HepG2 (cell line): ENCODE measurements around the gene TMEM200A. TPM values are rescaled to one million over a fixed set of nuclear protein-coding genes. Genes with fewer than 3 reads are reported as not detected.

ENCODE experiments used
- ATAC-seq: fragments of 200-7000 bp; cut with Tn5 transposase; 3 replicates; pipeline ENCODE4 v1.9.1; 2020; ENCODE audit warnings: mild to moderate bottlenecking, moderate library complexity
- BruUV-seq: library from RNA; stranded (reverse); fragments of 400-500 nt; replicated peaks from 2 replicates; lab custom pipeline; 2021; lab: Mats Ljungman, UMichigan
- CTCF ChIA-PET: fragments of 300-600 bp; formaldehyde crosslinking; extraction: SDS; loops from one replicate; lab custom pipeline; 2021; ENCODE audit warnings: low total read pairs, inconsistent platforms, low intra/inter-chr PET ratio; lab: Yijun Ruan, JAX
- POLR2A ChIA-PET: fragments of 350-600 bp; sonication (Branson Sonifier 250); formaldehyde crosslinking; loops from one replicate; lab custom pipeline; 2020; ENCODE audit warnings: antibody characterized with exemption, inconsistent platforms; lab: Yijun Ruan, JAX
- DNase-seq: peaks from one replicate; pipeline ENCODE4 v3.0.0-alpha.2; 2015; ENCODE audit warnings: low spot score
- FAIRE-seq: peaks from 3 replicates; lab custom pipeline; 2011; peaks lifted over from hg19 to GRCh38; lab: Jason Lieb, UNC
- H2AFZ ChIP-seq: one replicate; pipeline ENCODE4 v1.6.1; 2011; ENCODE audit warnings: low read length, inconsistent platforms
- H3K27ac ChIP-seq: fragments of 300-600 bp; 3 replicates; pipeline ENCODE4 v1.8.0; 2011; ENCODE audit warnings: mixed run types, mild to moderate bottlenecking, mixed read lengths, low read length, inconsistent platforms; ENCODE audit not compliant: insufficient read depth; ENCODE audit errors: extremely low read length
- H3K27me3 ChIP-seq, 2 experiments: fragments of 200-600 bp in 1 of 2; 2 replicates in 1 of 2; 3 replicates in 1 of 2; pipeline versions ENCODE4 v1.6.0 to v1.8.0; 2011; ENCODE audit warnings: low read length in 2 of 2, mild to moderate bottlenecking in 2 of 2, moderate library complexity in 2 of 2, inconsistent platforms in 1 of 2; ENCODE audit not compliant: insufficient read depth in 2 of 2, control insufficient read depth in 1 of 2
- H3K36me3 ChIP-seq, 2 experiments: fragments of 200-600 bp in 1 of 2; replicated peaks in 1 of 2; 2 replicates in 1 of 2; 3 replicates in 1 of 2; pipeline versions ENCODE4 v1.5.1 to v1.8.0; 2011; ENCODE audit warnings: low read length in 2 of 2, inconsistent platforms in 1 of 2; ENCODE audit not compliant: insufficient read depth in 2 of 2, control insufficient read depth in 1 of 2
- H3K4me1 ChIP-seq: 2 replicates; pipeline ENCODE4 v1.5.1; 2012; ENCODE audit warnings: low read length, inconsistent platforms; ENCODE audit not compliant: insufficient read depth
- H3K4me2 ChIP-seq: 2 replicates; pipeline ENCODE4 v1.6.0; 2011; ENCODE audit warnings: low read depth, low read length, inconsistent platforms
- H3K4me3 ChIP-seq, 3 experiments: fragments of 200-600 bp in 1 of 3; sonication (generic), shearing (Covaris generic) in 1 of 3; replicated peaks in 1 of 3; 2 replicates each; pipeline ENCODE4 v1.5.1; 2011 to 2016; ENCODE audit warnings: low read length in 3 of 3, inconsistent platforms in 2 of 3, low read depth in 2 of 3, mild to moderate bottlenecking in 2 of 3, control low read depth in 1 of 3, mixed read lengths in 1 of 3; ENCODE audit not compliant: insufficient read depth in 1 of 3
- H3K79me2 ChIP-seq: one replicate; pipeline ENCODE4 v1.6.1; 2011; ENCODE audit warnings: low read length, inconsistent platforms; ENCODE audit not compliant: insufficient read depth
- H3K9ac ChIP-seq: 2 replicates; pipeline ENCODE4 v1.6.0; 2011; ENCODE audit warnings: mild to moderate bottlenecking, low read depth, low read length, inconsistent platforms; ENCODE audit not compliant: insufficient read depth
- H3K9me3 ChIP-seq: 2 replicates; pipeline ENCODE4 v1.5.1; 2012; ENCODE audit warnings: mild to moderate bottlenecking, low read length
- H4K20me1 ChIP-seq: 2 replicates; pipeline ENCODE4 v1.6.0; 2011; ENCODE audit warnings: inconsistent platforms, mild to moderate bottlenecking, low read length, moderate library complexity; ENCODE audit not compliant: insufficient read depth
- BRF2 ChIP-seq: sonication (generic); formaldehyde crosslinking; IDR thresholded peaks from 2 replicates; pipeline ENCODE4 v1.8.1; 2022; ENCODE audit warnings: mild to moderate bottlenecking, missing genetic modification reagents
- CERS6 ChIP-seq: sonication (generic); formaldehyde crosslinking; IDR thresholded peaks from 2 replicates; pipeline ENCODE4 v1.5.0; 2020; ENCODE audit warnings: missing genetic modification reagents
- DPF2 ChIP-seq: sonication (generic); formaldehyde crosslinking; IDR thresholded peaks from 2 replicates; pipeline ENCODE4 v1.4.0; 2020; ENCODE audit warnings: mild to moderate bottlenecking, low read depth, missing genetic modification reagents, borderline replicate concordance
- ELK4 ChIP-seq: sonication (generic); formaldehyde crosslinking; IDR thresholded peaks from 2 replicates; pipeline ENCODE4 v1.9.0; 2021; ENCODE audit warnings: missing genetic modification reagents, borderline replicate concordance
- MAZ ChIP-seq, 2 experiments: sonication (generic) in 1 of 2; formaldehyde crosslinking in 1 of 2; IDR thresholded peaks; 2 replicates each; pipeline versions ENCODE4 v1.5.0 to v1.6.1; 2012 to 2020; ENCODE audit warnings: low read depth in 2 of 2, mild to moderate bottlenecking in 2 of 2, borderline replicate concordance in 1 of 2, improper control_type of control experiment in 1 of 2, low read length in 1 of 2, missing genetic modification reagents in 1 of 2, moderate library complexity in 1 of 2
- NR0B2 ChIP-seq: sonication (generic); formaldehyde crosslinking; IDR thresholded peaks from 2 replicates; pipeline ENCODE4 v1.4.0; 2020; ENCODE audit warnings: mild to moderate bottlenecking, missing genetic modification reagents
- RCOR2 ChIP-seq: IDR thresholded peaks from 2 replicates; pipeline ENCODE4 v1.6.1; 2016; ENCODE audit warnings: missing biosample characterization, missing genetic modification reagents
- SMYD3 ChIP-seq: sonication (generic); formaldehyde crosslinking; IDR thresholded peaks from 2 replicates; pipeline ENCODE4 v1.8.1; 2023; ENCODE audit warnings: mild to moderate bottlenecking, missing genetic modification reagents
- SNAPC2 ChIP-seq: sonication (generic); formaldehyde crosslinking; IDR thresholded peaks from 2 replicates; pipeline ENCODE4 v1.8.1; 2022; ENCODE audit warnings: mild to moderate bottlenecking, missing genetic modification reagents
- TGIF2 ChIP-seq: IDR thresholded peaks from 2 replicates; pipeline ENCODE4 v1.6.1; 2016; ENCODE audit warnings: control low read depth, missing compliant biosample characterization
- WIZ ChIP-seq: sonication (generic); formaldehyde crosslinking; IDR thresholded peaks from 2 replicates; pipeline ENCODE4 v1.5.1; 2020; ENCODE audit warnings: mild to moderate bottlenecking, missing genetic modification reagents
- ZFAT ChIP-seq: sonication (generic); formaldehyde crosslinking; conservative IDR thresholded peaks from 2 replicates; pipeline ENCODE4 v1.8.1; 2023; ENCODE audit warnings: missing genetic modification reagents, inconsistent platforms
- ZNF430 ChIP-seq: sonication (generic); formaldehyde crosslinking; IDR thresholded peaks from 2 replicates; pipeline ENCODE4 v1.9.0; 2021; ENCODE audit warnings: mild to moderate bottlenecking, missing genetic modification reagents
- ZNF646 ChIP-seq: sonication (generic); formaldehyde crosslinking; IDR thresholded peaks from 2 replicates; pipeline ENCODE4 v1.9.0; 2021; ENCODE audit warnings: mild to moderate bottlenecking, missing genetic modification reagents
- WGBS: methylation state at CpG from one replicate; pipeline ENCODE4 v1.1.6; 2017; ENCODE audit warnings: low lambda C conversion rate; 5-methylcytosine and 5-hydroxymethylcytosine counted together
- in situ Hi-C: cut with HindIII; loops from 2 replicates; pipeline ENCODE4 v1.10.0; 2017; ENCODE audit warnings: low pct_unique_long_range_greater_than_20kb; ENCODE audit not compliant: extremely low pct_ligation_motif_present
- intact Hi-C: fragments of 100-400 bp; cut with micrococcal nuclease; formaldehyde crosslinking; loops from one replicate; pipeline ENCODE4 v1.10.0; 2022; ENCODE audit not compliant: unreplicated experiment
- polyA plus RNA-seq, 8 experiments: library from polyadenylated mRNA; depleted of rRNA in 3 of 8; stranded (reverse) in 7 of 8; unstranded in 1 of 8; fragments of >200 nt; fragmentation: Illumina TruSeq in 4 of 8; extraction: Trizol in 4 of 8; gene quantifications; 2 replicates each; pipeline versions ENCODE4 v1.2.1 to v1.2.3, GENCODE V29; 2011 to 2016; ENCODE audit warnings: low read depth in 4 of 8, missing spikeins in 1 of 8, mixed read lengths in 1 of 8; ENCODE audit not compliant: insufficient read depth in 1 of 8
- total RNA-seq, 5 experiments: library from RNA; depleted of rRNA; stranded (reverse); fragments of >200 nt; fragmentation: Illumina TruSeq; extraction: Trizol; gene quantifications; 2 replicates each; pipeline ENCODE4 v1.2.3, GENCODE V29; 2016; ENCODE audit warnings: low read depth in 1 of 5

The TMEM200A gene
- total and polyA plus RNA-seq, 2 of the 13 experiments (the other 11 are each of a cell fraction or from before 2014, with no cell fraction given): 0.34 TPM; not detected in 1

- intact Hi-C loops: no loop called here
- Histone ChIP-seq H3K27ac (no peak overlapping the region), H3K9ac (no peak overlapping the region), H3K4me1 (no peaks in the 10 kb centered on the region), H3K36me3 (no peaks in the 10 kb centered on the region), H3K27me3 (no peaks in the 10 kb centered on the region), H4K20me1 (no peaks in the 10 kb centered on the region), H3K4me2 (no peak overlapping the region), H3K4me3 (no peak overlapping the region), H2AFZ (no peak overlapping the region), H3K79me2 (no peaks in the 10 kb centered on the region), H3K9me3 (no peaks in the 10 kb centered on the region)
- CTCF ChIA-PET: no interaction called here
- in situ Hi-C loops: no loop called here
- ATAC-seq (no peak), DNase-seq (no peak), FAIRE-seq (no peak)
- 11% methylated on average over 5 of the region's 5 CpGs for WGBS
- POLR2A ChIA-PET: no interaction called here
- no TSS peak for BruUV-seq
- TF ChIP-seq ELK4 (CRISPR knock-in tag) (no peak), ZNF430 (CRISPR knock-in tag) (no peak), WIZ (CRISPR knock-in tag) (no peak), DPF2 (CRISPR knock-in tag) (no peak), CERS6 (CRISPR knock-in tag) (no peak), NR0B2 (CRISPR knock-in tag) (no peak), ZNF646 (CRISPR knock-in tag) (no peak), ZFAT (no peak), SNAPC2 (CRISPR knock-in tag) (no peak), TGIF2 (CRISPR knock-in tag) (no peak), SMYD3 (CRISPR knock-in tag) (no peak), RCOR2 (CRISPR knock-in tag) (no peak), BRF2 (CRISPR knock-in tag) (no peak), MAZ (IDR thresholded peaks at IDR 0.05; ENCODE audit: borderline replicate concordance, low read depth, low read length) (no peak), MAZ (CRISPR knock-in tag; IDR thresholded peaks at IDR 0.05; ENCODE audit: low read depth) (no peak)
Observed at GRCh38 chr6:130466748-130467061, 100.9 kb downstream of the TMEM200A start.
